Neural progenitor cell (in vitro differentiated cells): ENCODE results near the gene CFHR1. TPM values are rescaled to one million over a fixed set of nuclear protein-coding genes. Genes with fewer than 3 reads are reported as not detected.
A peak's percentile ranks its signal among the peaks of the same experiment; 100 is the strongest.
"Not testable (repeated sequence)": the region's sequence is repeated elsewhere in the genome, so short reads cannot be mapped to it uniquely, and the experiment has no call there.

Experiments
- DNase-seq: peaks from one replicate; pipeline ENCODE4 v3.0.0-alpha.2; 2016; ENCODE audit warnings: low spot score
- H2AFZ ChIP-seq: fragments of 200-600 bp; sonication (generic); replicated peaks from 2 replicates; pipeline ENCODE4 v1.6.1; 2016; ENCODE audit warnings: antibody characterized with exemption
- H3F3A ChIP-seq: fragments of 200-600 bp; sonication (generic); 2 replicates; pipeline ENCODE4 v1.6.1; 2016; ENCODE audit warnings: antibody characterized with exemption, low read depth
- H3K27ac ChIP-seq: fragments of 200-600 bp; sonication (generic); 2 replicates; pipeline ENCODE4 v1.5.1; 2016; ENCODE audit warnings: mild to moderate bottlenecking
- H3K27me3 ChIP-seq: fragments of 200-600 bp; sonication (generic); 2 replicates; pipeline ENCODE4 v1.6.1; 2016; ENCODE audit warnings: mild to moderate bottlenecking, moderate library complexity
- H3K36me3 ChIP-seq: fragments of 200-600 bp; sonication (generic); 2 replicates; pipeline ENCODE4 v1.5.1; 2016
- H3K4me1 ChIP-seq: fragments of 200-600 bp; sonication (generic); 2 replicates; pipeline ENCODE4 v1.6.1; 2016; ENCODE audit warnings: mixed run types
- H3K4me2 ChIP-seq: fragments of 200-600 bp; sonication (generic); 2 replicates; pipeline ENCODE4 v1.6.1; 2016
- H3K4me3 ChIP-seq: fragments of 200-600 bp; sonication (generic); 2 replicates; pipeline ENCODE4 v1.5.1; 2016
- H3K79me2 ChIP-seq: fragments of 200-600 bp; sonication (generic); 2 replicates; pipeline ENCODE4 v1.6.1; 2016; ENCODE audit warnings: low read depth
- H3K9ac ChIP-seq: fragments of 200-600 bp; sonication (generic); 2 replicates; pipeline ENCODE4 v1.6.1; 2016
- H3K9me3 ChIP-seq: fragments of 200-600 bp; sonication (generic); 2 replicates; pipeline ENCODE4 v1.5.1; 2016; ENCODE audit warnings: low read depth
- H4K20me1 ChIP-seq: fragments of 200-600 bp; sonication (generic); 2 replicates; pipeline ENCODE4 v1.6.1; 2016; ENCODE audit warnings: low read depth
- H3K27ac Mint-ChIP-seq: 3 replicates; pipeline ENCODE4 v1.8.0; 2021; ENCODE audit warnings: mixed read lengths
- H3K27me3 Mint-ChIP-seq: 2 replicates; pipeline ENCODE4 v1.8.0; 2022; ENCODE audit warnings: low read depth, mild to moderate bottlenecking, inconsistent platforms, moderate library complexity, mixed read lengths; ENCODE audit not compliant: insufficient read depth
- H3K36me3 Mint-ChIP-seq: 3 replicates; pipeline ENCODE4 v1.8.0; 2021; ENCODE audit warnings: mixed read lengths
- H3K4me1 Mint-ChIP-seq: 3 replicates; pipeline ENCODE4 v1.8.0; 2021; ENCODE audit warnings: mixed read lengths
- H3K4me3 Mint-ChIP-seq: 3 replicates; pipeline ENCODE4 v1.8.0; 2021; ENCODE audit warnings: mild to moderate bottlenecking, moderate library complexity, mixed read lengths
- H3K9me3 Mint-ChIP-seq: 3 replicates; pipeline ENCODE4 v1.8.0; 2020; ENCODE audit warnings: mixed read lengths
- EZH2 ChIP-seq: fragments of 200-600 bp; sonication (generic); IDR thresholded peaks from 2 replicates; pipeline ENCODE4 v1.6.1; 2017; ENCODE audit warnings: antibody characterized with exemption, mild to moderate bottlenecking, moderate library complexity
- EZH2phosphoT487 ChIP-seq: fragments of 200-600 bp; sonication (generic); IDR thresholded peaks from 2 replicates; pipeline ENCODE4 v1.6.1; 2017; ENCODE audit warnings: antibody characterized with exemption
- total RNA-seq: library from RNA; depleted of rRNA; stranded (reverse); fragments of >200 nt; gene quantifications from 2 replicates; pipeline ENCODE4 v1.2.3, GENCODE V29; 2015; ENCODE audit warnings: low replicate concordance
- TF ChIP-seq, protein P1 (sequence below): fragments of 200-600 bp; sonication (generic); IDR thresholded peaks from 2 replicates; pipeline ENCODE4 v1.5.1; 2017; ENCODE audit warnings: antibody characterized with exemption, mild to moderate bottlenecking

Gene CFHR1
- total RNA-seq, 1 donor from 2014 or later = not detected

DNA sequence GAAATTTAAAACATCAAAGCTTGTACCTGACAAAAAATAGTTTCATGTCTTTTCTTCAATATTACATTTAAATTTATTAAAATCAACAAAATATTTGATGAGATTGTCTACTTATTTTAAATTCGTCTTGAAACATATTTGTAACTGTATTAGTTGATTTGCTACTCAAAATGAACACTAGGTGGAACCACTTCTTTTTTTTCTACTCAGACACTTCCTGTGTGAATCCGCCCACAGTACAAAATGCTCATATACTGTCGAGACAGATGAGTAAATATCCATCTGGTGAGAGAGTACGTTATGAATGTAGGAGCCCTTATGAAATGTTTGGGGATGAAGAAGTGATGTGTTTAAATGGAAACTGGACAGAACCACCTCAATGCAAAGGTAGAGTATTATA is 8.3 kb downstream of the CFHR1 start:
- not testable (repeated sequence) for H3K4me1 ChIP-seq, H3K27ac Mint-ChIP-seq, H3K36me3 Mint-ChIP-seq, H3K9ac ChIP-seq, H3F3A ChIP-seq, H3K36me3 ChIP-seq, H4K20me1 ChIP-seq, H3K4me3 Mint-ChIP-seq, H3K9me3 Mint-ChIP-seq, H3K9me3 ChIP-seq, H3K4me2 ChIP-seq, H3K4me3 ChIP-seq, H3K27ac ChIP-seq, H3K27me3 Mint-ChIP-seq, H3K79me2 ChIP-seq, H3K4me1 Mint-ChIP-seq, H3K27me3 ChIP-seq
- DNase-seq = peak; percentile 36
- TF ChIP-seq, protein P1, sequence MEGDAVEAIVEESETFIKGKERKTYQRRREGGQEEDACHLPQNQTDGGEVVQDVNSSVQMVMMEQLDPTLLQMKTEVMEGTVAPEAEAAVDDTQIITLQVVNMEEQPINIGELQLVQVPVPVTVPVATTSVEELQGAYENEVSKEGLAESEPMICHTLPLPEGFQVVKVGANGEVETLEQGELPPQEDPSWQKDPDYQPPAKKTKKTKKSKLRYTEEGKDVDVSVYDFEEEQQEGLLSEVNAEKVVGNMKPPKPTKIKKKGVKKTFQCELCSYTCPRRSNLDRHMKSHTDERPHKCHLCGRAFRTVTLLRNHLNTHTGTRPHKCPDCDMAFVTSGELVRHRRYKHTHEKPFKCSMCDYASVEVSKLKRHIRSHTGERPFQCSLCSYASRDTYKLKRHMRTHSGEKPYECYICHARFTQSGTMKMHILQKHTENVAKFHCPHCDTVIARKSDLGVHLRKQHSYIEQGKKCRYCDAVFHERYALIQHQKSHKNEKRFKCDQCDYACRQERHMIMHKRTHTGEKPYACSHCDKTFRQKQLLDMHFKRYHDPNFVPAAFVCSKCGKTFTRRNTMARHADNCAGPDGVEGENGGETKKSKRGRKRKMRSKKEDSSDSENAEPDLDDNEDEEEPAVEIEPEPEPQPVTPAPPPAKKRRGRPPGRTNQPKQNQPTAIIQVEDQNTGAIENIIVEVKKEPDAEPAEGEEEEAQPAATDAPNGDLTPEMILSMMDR = peak; percentile 52
- peak overlapping the region; percentile 64 for H2AFZ ChIP-seq

DNA sequence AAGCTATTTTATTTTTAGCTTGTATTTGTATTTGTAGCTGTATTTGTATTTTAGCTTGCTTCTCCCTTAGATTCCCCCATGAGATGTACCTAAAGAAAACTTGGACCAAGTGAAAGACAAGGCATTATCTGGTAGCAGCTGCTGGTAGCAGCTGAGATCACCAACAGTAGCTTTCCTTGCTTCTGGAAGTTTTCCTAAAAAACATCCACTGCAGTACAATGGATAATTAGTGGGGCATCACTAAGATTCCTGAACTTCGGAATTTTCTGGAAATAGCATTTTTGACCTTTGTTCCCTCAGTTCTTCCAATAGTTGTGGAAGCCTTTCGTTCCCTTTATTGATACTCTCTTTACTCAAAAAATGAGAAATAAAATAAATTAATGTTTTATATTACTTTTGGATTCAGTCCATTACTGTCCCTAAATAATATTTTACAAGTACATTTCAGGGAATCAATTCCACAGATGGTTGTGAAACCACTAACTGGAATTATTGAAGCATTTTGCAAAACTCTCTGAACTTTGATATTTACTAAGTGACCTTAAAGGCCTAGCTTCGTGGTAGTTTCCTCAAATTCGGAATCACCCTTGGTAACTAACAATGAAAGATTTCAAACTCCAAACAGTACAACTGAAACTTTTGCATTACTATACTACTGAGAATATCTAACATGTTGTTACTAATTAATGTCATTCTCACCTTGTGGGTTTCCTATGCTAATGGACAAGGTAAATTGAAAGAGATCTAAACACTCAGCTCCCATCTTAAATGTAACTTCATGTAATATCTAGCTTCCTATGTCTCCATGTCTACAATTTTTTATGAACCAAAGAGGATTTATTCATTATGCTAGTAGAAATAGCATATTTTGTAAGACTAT is 30.3 kb downstream of the CFHR1 start:
- not testable (repeated sequence) for H3K4me3 Mint-ChIP-seq, H3K9me3 Mint-ChIP-seq, H3K4me2 ChIP-seq, H3F3A ChIP-seq, H3K9ac ChIP-seq, H3K4me1 Mint-ChIP-seq, H3K9me3 ChIP-seq, H3K79me2 ChIP-seq, H3K27ac Mint-ChIP-seq, H3K27ac ChIP-seq, H3K36me3 Mint-ChIP-seq, H3K27me3 ChIP-seq, H3K4me3 ChIP-seq, H4K20me1 ChIP-seq, H2AFZ ChIP-seq, DNase-seq, H3K27me3 Mint-ChIP-seq, H3K36me3 ChIP-seq, H3K4me1 ChIP-seq

DNA sequence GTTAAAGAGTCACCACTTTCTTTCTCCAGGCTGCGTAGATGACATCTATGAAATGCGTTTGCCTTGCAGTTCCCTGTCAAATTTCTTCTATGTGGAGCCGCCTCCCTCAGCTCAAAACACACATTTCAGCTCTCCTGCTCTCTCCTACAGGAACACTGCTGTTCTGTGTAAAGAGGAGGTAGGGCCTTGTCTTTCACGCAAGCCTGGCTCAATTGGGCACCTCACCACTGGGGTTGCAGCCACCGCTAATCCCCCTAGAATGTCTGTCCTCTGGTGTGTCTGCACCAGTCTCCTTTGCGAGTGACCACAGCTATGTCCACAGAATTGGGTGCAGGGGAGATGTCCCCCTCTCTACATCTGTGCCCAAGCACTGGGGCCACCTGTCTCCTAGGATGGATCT is 36.5 kb downstream of the CFHR1 start:
- no peaks in the 10 kb centered on the region for H3K36me3 Mint-ChIP-seq
- no peaks in the 10 kb centered on the region for H3K4me1 ChIP-seq
- no peak overlapping the region for H3K4me2 ChIP-seq
- no peak overlapping the region for H3K4me3 Mint-ChIP-seq
- H2AFZ ChIP-seq = peak overlapping the region; percentile 61
- no peak overlapping the region for H3K27ac ChIP-seq
- H3K27me3 ChIP-seq = no peaks in the 10 kb centered on the region
- peak; percentile 32 for DNase-seq
- H3F3A ChIP-seq = no peaks in the 10 kb centered on the region
- no peaks in the 10 kb centered on the region for H3K27me3 Mint-ChIP-seq
- H3K27ac Mint-ChIP-seq = no peak overlapping the region
- H3K36me3 ChIP-seq = no peaks in the 10 kb centered on the region
- TF ChIP-seq EZH2 = no peak
- no peaks in the 10 kb centered on the region for H3K9me3 Mint-ChIP-seq
- no peak overlapping the region for H3K9ac ChIP-seq
- no peaks in the 10 kb centered on the region for H3K4me1 Mint-ChIP-seq
- no peaks in the 10 kb centered on the region for H3K9me3 ChIP-seq
- no peaks in the 10 kb centered on the region for H4K20me1 ChIP-seq
- no peak overlapping the region for H3K4me3 ChIP-seq
- no peaks in the 10 kb centered on the region for H3K79me2 ChIP-seq

DNA sequence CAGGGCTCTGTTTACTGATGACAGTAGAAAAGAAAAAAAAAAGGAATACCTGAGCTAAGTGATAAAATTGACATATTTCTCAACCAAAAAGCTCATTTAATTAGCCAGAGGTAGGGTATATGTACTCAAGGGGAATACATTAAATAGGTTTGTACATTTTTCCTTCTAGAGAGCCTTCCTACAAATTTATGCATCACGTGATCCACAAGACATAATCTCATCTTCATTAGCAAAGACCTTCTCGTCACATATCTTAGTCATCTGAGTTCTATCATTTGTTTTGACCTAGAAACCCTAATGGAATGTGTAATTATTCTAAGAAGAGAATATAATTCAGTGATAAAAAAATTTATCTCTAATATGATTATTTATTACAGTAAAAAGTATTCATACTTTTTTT is 37.7 kb downstream of the CFHR1 start:
- no peak overlapping the region for H3K4me3 Mint-ChIP-seq
- H3K79me2 ChIP-seq = no peaks in the 10 kb centered on the region

More for the DNA sequence above, 37.7 kb downstream of the CFHR1 start:
- Mint-ChIP-seq H3K4me1 (no peaks in the 10 kb centered on the region), H3K27me3 (no peaks in the 10 kb centered on the region), H3K36me3 (no peaks in the 10 kb centered on the region), H3K9me3 (no peaks in the 10 kb centered on the region), H3K27ac (no peak overlapping the region)
- no peak overlapping the region for H3K4me3 ChIP-seq
- no peaks in the 10 kb centered on the region for H4K20me1 ChIP-seq
- no peaks in the 10 kb centered on the region for H3K27me3 ChIP-seq
- H3K9ac ChIP-seq = no peak overlapping the region
- H3K9me3 ChIP-seq = no peaks in the 10 kb centered on the region
- no peaks in the 10 kb centered on the region for H3K4me1 ChIP-seq
- no peaks in the 10 kb centered on the region for H3K36me3 ChIP-seq
- TF ChIP-seq EZH2 (no peak), EZH2phosphoT487 (no peak)
- TF ChIP-seq, protein P1 = no peak
- H3K27ac ChIP-seq = no peak overlapping the region
- H3K4me2 ChIP-seq = no peak overlapping the region
- no peak overlapping the region for H2AFZ ChIP-seq
- DNase-seq = no peak
- no peaks in the 10 kb centered on the region for H3F3A ChIP-seq
